DND-41 (cell line): ENCODE results near the gene YJEFN3.

Source experiments
- ATAC-seq: fragments of 200-7000 bp; cut with Tn5 transposase; 3 replicates; pipeline ENCODE4 v1.9.1; 2021; ENCODE audit warnings: low read depth; ENCODE audit not compliant: insufficient read depth
- DNase-seq: peaks from one replicate; pipeline ENCODE4 v3.0.0-alpha.2; 2020
- H2AFZ ChIP-seq: 2 replicates; pipeline ENCODE4 v1.6.0; 2012; ENCODE audit warnings: low read depth, low read length
- H3K27ac ChIP-seq: 2 replicates; pipeline ENCODE4 v1.5.1; 2012; ENCODE audit warnings: low read length, inconsistent platforms
- H3K27me3 ChIP-seq: fragments of 200-600 bp; sonication (generic); 2 replicates; pipeline ENCODE4 v1.6.0; 2012; ENCODE audit warnings: low read length, mild to moderate bottlenecking, inconsistent platforms; ENCODE audit not compliant: insufficient read depth, poor library complexity
- H3K36me3 ChIP-seq: 2 replicates; pipeline ENCODE4 v1.5.1; 2012; ENCODE audit warnings: low read length, inconsistent platforms; ENCODE audit not compliant: insufficient read depth
- H3K4me1 ChIP-seq: 2 replicates; pipeline ENCODE4 v1.5.1; 2012; ENCODE audit warnings: mild to moderate bottlenecking, low read length; ENCODE audit not compliant: insufficient read depth
- H3K4me2 ChIP-seq: 2 replicates; pipeline ENCODE4 v1.6.0; 2012; ENCODE audit warnings: mild to moderate bottlenecking, moderate library complexity, low read length, inconsistent platforms; ENCODE audit not compliant: insufficient read depth
- H3K4me3 ChIP-seq, 2 experiments: fragments of 200-600 bp in 1 of 2; shearing (Covaris generic) in 1 of 2; 2 replicates each; pipeline ENCODE4 v1.5.1; 2012 to 2016; ENCODE audit warnings: inconsistent platforms in 2 of 2, low read length in 2 of 2, mild to moderate bottlenecking in 2 of 2, low read depth in 1 of 2, moderate library complexity in 1 of 2
- H3K79me2 ChIP-seq: 2 replicates; pipeline ENCODE4 v1.6.0; 2012; ENCODE audit warnings: low read length, inconsistent platforms; ENCODE audit not compliant: insufficient read depth
- H3K9ac ChIP-seq: 2 replicates; pipeline ENCODE4 v1.6.0; 2012; ENCODE audit warnings: low read depth, mild to moderate bottlenecking, inconsistent platforms, low read length, moderate library complexity
- H3K9me3 ChIP-seq: 2 replicates; pipeline ENCODE4 v1.5.1; 2012; ENCODE audit warnings: low read length, moderate library complexity, mild to moderate bottlenecking, inconsistent platforms; ENCODE audit not compliant: insufficient read depth, severe bottlenecking
- H4K20me1 ChIP-seq: 2 replicates; pipeline ENCODE4 v1.6.0; 2012; ENCODE audit warnings: low read length; ENCODE audit not compliant: insufficient read depth
- CTCF ChIP-seq: IDR thresholded peaks from 2 replicates; pipeline ENCODE4 v1.5.1; 2012; ENCODE audit warnings: borderline replicate concordance, low read length, moderate library complexity, mild to moderate bottlenecking; ENCODE audit not compliant: poor library complexity, severe bottlenecking; ENCODE audit errors: extremely low read depth
- EZH2 ChIP-seq: IDR thresholded peaks from 3 replicates; pipeline ENCODE4 v1.6.1; 2012; ENCODE audit warnings: borderline replicate concordance, low read depth, mild to moderate bottlenecking, moderate library complexity, low read length, inconsistent platforms; ENCODE audit not compliant: severe bottlenecking

Gene YJEFN3

DNA sequence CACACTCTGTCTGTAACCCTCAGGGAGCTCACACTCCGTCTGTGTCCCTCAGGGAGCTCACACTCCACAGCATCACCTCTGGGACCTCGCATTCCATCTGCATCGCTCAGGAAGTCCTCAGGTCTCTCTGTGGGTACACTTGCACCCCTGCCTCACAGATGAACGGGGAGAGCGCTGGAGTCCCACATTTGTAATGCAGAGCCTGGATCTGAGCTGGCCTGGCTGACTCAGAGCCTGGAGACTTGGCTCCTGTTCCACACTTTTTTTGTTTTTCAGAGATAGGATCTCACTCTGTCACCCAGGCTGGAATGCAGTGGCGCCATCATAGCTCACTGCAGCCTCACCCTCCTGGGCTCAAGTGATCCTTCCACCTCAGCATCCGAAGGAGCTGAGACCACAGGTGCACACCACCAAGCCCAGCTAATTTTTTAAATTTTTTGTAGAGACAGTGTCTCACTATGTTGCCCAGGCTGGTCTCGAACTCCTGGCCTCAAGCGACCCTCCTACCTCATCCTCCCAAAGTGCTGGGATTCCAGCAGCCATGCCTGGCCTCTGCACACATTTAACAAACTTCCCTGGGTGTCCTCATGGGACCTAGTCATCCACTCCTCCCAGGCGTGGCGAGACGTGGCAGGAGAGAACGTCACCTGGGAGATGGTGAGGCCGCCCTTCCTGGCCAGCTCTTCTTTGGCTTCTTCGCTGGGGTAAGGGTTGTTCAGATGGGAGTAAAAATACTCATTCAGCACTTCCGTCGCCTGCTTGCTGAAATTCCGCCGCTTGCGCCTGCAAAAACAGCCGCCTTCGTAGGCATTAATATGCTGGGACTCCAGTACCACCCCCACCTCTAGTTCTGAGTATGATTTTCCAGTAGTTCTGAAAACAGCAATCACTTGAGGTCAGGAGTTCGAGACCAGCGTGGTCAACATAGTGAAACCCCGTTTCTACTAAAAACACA lies 40.4 kb downstream of the YJEFN3 start:
- Histone ChIP-seq H3K36me3 (peaks cover 36% of the 10 kb centered on the region), H3K79me2 (no peaks in the 10 kb centered on the region), H3K4me1 (no peaks in the 10 kb centered on the region), H2AFZ (no peak overlapping the region), H4K20me1 (no peaks in the 10 kb centered on the region), H3K4me3 (no peak overlapping the region), H3K27ac (no peak overlapping the region), H3K27me3 (no peaks in the 10 kb centered on the region), H3K4me2 (no peak overlapping the region), H3K9me3 (no peaks in the 10 kb centered on the region), H3K9ac (no peak overlapping the region)
- TF ChIP-seq CTCF (no peak), EZH2 (no peak)
- DNase-seq (no peak), ATAC-seq (no peak)

- Histone ChIP-seq H3K36me3 (peaks cover 28% of the 10 kb centered on the region), H3K9ac (no peak overlapping the region), H3K4me3 (no peak overlapping the region), H3K4me2 (no peak overlapping the region), H4K20me1 (no peaks in the 10 kb centered on the region), H3K27ac (no peak overlapping the region), H3K9me3 (no peaks in the 10 kb centered on the region), H2AFZ (no peak overlapping the region), H3K4me1 (no peaks in the 10 kb centered on the region), H3K27me3 (no peaks in the 10 kb centered on the region), H3K79me2 (no peaks in the 10 kb centered on the region)
- no peak for DNase-seq
- TF ChIP-seq EZH2 (no peak), CTCF (no peak)
- ATAC-seq: no peak
Measured at GRCh38 chr19:19570571-19570970, 41.9 kb downstream of the YJEFN3 start.

GRCh38 chr19:19571071-19571786 lies 42.5 kb downstream of the YJEFN3 start:
- no peak for DNase-seq

More at GRCh38 chr19:19571071-19571786, 42.5 kb downstream of the YJEFN3 start:
- H3K4me1 ChIP-seq: no peaks in the 10 kb centered on the region
- H3K4me3 ChIP-seq: no peak overlapping the region
- no peak overlapping the region for H3K27ac ChIP-seq
- TF ChIP-seq EZH2: no peak
- no peak for TF ChIP-seq CTCF
- H4K20me1 ChIP-seq: no peaks in the 10 kb centered on the region
- no peak overlapping the region for H3K4me2 ChIP-seq
- no peak overlapping the region for H3K9ac ChIP-seq
- no peak overlapping the region for H2AFZ ChIP-seq
- ATAC-seq: no peak
- peaks cover 28% of the 10 kb centered on the region for H3K36me3 ChIP-seq
- no peaks in the 10 kb centered on the region for H3K9me3 ChIP-seq
- H3K79me2 ChIP-seq: no peaks in the 10 kb centered on the region
- H3K27me3 ChIP-seq: no peaks in the 10 kb centered on the region
